ENCODE data around the gene SLC25A18.

- TF ChIP-seq CTCF (optimal IDR thresholded peaks at IDR 0.05 in 1 of 3, IDR thresholded peaks at IDR 0.05 in 1 of 3, conservative IDR thresholded peaks at IDR 0.05 in 1 of 3; ENCODE audit: extremely low read depth in 1 of 3, insufficient read depth in 2 of 3, low read length in 3 of 3) (no peak), EZH2 (IDR thresholded peaks at IDR 0.05; ENCODE audit: low read length) (no peak)
Measured at GRCh38 chr22:17562906-17563870, at the start of gene SLC25A18.
